ENCODE data around the gene TTC21A.
"Not testable (repeated sequence)": the region's sequence is repeated elsewhere in the genome, so short reads cannot be mapped to it uniquely, and the experiment has no call there.

GRCh38 chr3:39061228-39061627 is 46.3 kb upstream of the TTC21A start:
- not testable (repeated sequence) for TF ChIP-seq CTCF, POLR2A (IDR thresholded peaks at IDR 0.05)
